Stimulated activated effector memory CD8-positive, alpha-beta T cell treated with anti-CD3 and anti-CD28 coated beads, Interleukin-12 subunit alpha, Interleukin-12 subunit beta, amount 100 ng/mL, for 72 hours (primary cell): Measurements from ENCODE around the gene PLA2G4A.

Experiments
- ATAC-seq: fragments of 150-1000 bp; cut with Tn5 transposase; 2 replicates; pipeline ENCODE4 v1.10.0; 2021
- DNase-seq, 2 donors: peaks; one replicate each; pipeline ENCODE4 v3.0.0; 2021 to 2022; ENCODE audit warnings: low spot score in 2 of 2
- H3K27ac Mint-ChIP-seq: one replicate; pipeline ENCODE4 v1.8.0; 2022; ENCODE audit warnings: mild to moderate bottlenecking, mixed read lengths
- H3K36me3 Mint-ChIP-seq: one replicate; pipeline ENCODE4 v1.8.0; 2022; ENCODE audit warnings: mild to moderate bottlenecking, mixed read lengths
- H3K4me1 Mint-ChIP-seq: one replicate; pipeline ENCODE4 v1.8.0; 2022; ENCODE audit warnings: mixed read lengths
- H3K4me3 Mint-ChIP-seq: one replicate; pipeline ENCODE4 v1.8.0; 2022; ENCODE audit warnings: mild to moderate bottlenecking, mixed read lengths
- H3K9me3 Mint-ChIP-seq: one replicate; pipeline ENCODE4 v1.8.0; 2022; ENCODE audit warnings: mixed read lengths

Gene PLA2G4A

GRCh38 chr1:186811892-186812291 lies 16.9 kb upstream of the PLA2G4A start:
- no peak overlapping the region for H3K4me3 Mint-ChIP-seq
- no peaks in the 10 kb centered on the region for H3K4me1 Mint-ChIP-seq
- ATAC-seq (no peak), DNase-seq (no peak)
- H3K9me3 Mint-ChIP-seq: peaks cover 9% of the 10 kb centered on the region
- no peaks in the 10 kb centered on the region for H3K36me3 Mint-ChIP-seq
- H3K27ac Mint-ChIP-seq: no peak overlapping the region

GRCh38 chr1:186812570-186812969 lies 16.2 kb upstream of the PLA2G4A start:
- DNase-seq (no peak), ATAC-seq (no peak)
- H3K36me3 Mint-ChIP-seq: no peaks in the 10 kb centered on the region
- no peak overlapping the region for H3K4me3 Mint-ChIP-seq
- no peak overlapping the region for H3K27ac Mint-ChIP-seq
- H3K4me1 Mint-ChIP-seq: no peaks in the 10 kb centered on the region
- peaks cover 9% of the 10 kb centered on the region for H3K9me3 Mint-ChIP-seq

GRCh38 chr1:186813420-186813819 lies 15.3 kb upstream of the PLA2G4A start:
- no peak overlapping the region for H3K4me3 Mint-ChIP-seq
- H3K9me3 Mint-ChIP-seq: peaks cover 9% of the 10 kb centered on the region
- no peak overlapping the region for H3K27ac Mint-ChIP-seq
- no peak for DNase-seq
- no peaks in the 10 kb centered on the region for H3K36me3 Mint-ChIP-seq
- no peak for ATAC-seq
- no peaks in the 10 kb centered on the region for H3K4me1 Mint-ChIP-seq

GRCh38 chr1:186819126-186819525 lies 9.6 kb upstream of the PLA2G4A start:
- ATAC-seq: no peak
- H3K27ac Mint-ChIP-seq: no peak overlapping the region
- no peak overlapping the region for H3K4me3 Mint-ChIP-seq
- no peaks in the 10 kb centered on the region for H3K4me1 Mint-ChIP-seq
- H3K36me3 Mint-ChIP-seq: no peaks in the 10 kb centered on the region
- no peak for DNase-seq
- H3K9me3 Mint-ChIP-seq: peaks cover 9% of the 10 kb centered on the region

- ATAC-seq: no peak
- H3K36me3 Mint-ChIP-seq: no peaks in the 10 kb centered on the region
- no peak overlapping the region for H3K27ac Mint-ChIP-seq
- peaks cover 9% of the 10 kb centered on the region for H3K9me3 Mint-ChIP-seq
- H3K4me3 Mint-ChIP-seq: no peak overlapping the region
- DNase-seq: no peak
- H3K4me1 Mint-ChIP-seq: no peaks in the 10 kb centered on the region
These were observed 9.2 kb upstream of the PLA2G4A start for GRCh38 chr1:186819563-186819962.

GRCh38 chr1:186829686-186830587 lies 1.2 kb downstream of the PLA2G4A start:
- H3K9me3 Mint-ChIP-seq: no peaks in the 10 kb centered on the region
- H3K27ac Mint-ChIP-seq: no peak overlapping the region
- H3K4me1 Mint-ChIP-seq: no peaks in the 10 kb centered on the region
- DNase-seq (no peak), ATAC-seq (no peak)
- no peak overlapping the region for H3K4me3 Mint-ChIP-seq
- H3K36me3 Mint-ChIP-seq: no peaks in the 10 kb centered on the region

GRCh38 chr1:186831168-186831567 lies 2.4 kb downstream of the PLA2G4A start:
- Mint-ChIP-seq H3K27ac (no peak overlapping the region), H3K9me3 (no peaks in the 10 kb centered on the region), H3K4me3 (no peak overlapping the region), H3K4me1 (no peaks in the 10 kb centered on the region), H3K36me3 (no peaks in the 10 kb centered on the region)
- no peak for DNase-seq
- ATAC-seq: no peak

GRCh38 chr1:186834399-186834958 lies 5.7 kb downstream of the PLA2G4A start:
- DNase-seq (no peak), ATAC-seq (no peak)
- Mint-ChIP-seq H3K4me3 (no peak overlapping the region), H3K36me3 (no peaks in the 10 kb centered on the region), H3K9me3 (peaks cover 5% of the 10 kb centered on the region), H3K4me1 (no peaks in the 10 kb centered on the region), H3K27ac (no peak overlapping the region)

- Mint-ChIP-seq H3K4me1 (no peaks in the 10 kb centered on the region), H3K27ac (no peak overlapping the region), H3K9me3 (peaks cover 5% of the 10 kb centered on the region), H3K4me3 (no peak overlapping the region), H3K36me3 (no peaks in the 10 kb centered on the region)
- DNase-seq: no peak
- no peak for ATAC-seq
These were observed 6.7 kb downstream of the PLA2G4A start for GRCh38 chr1:186835448-186835847.

- H3K36me3 Mint-ChIP-seq: no peaks in the 10 kb centered on the region
- no peak overlapping the region for H3K27ac Mint-ChIP-seq
- H3K4me1 Mint-ChIP-seq: no peaks in the 10 kb centered on the region
- no peak overlapping the region for H3K4me3 Mint-ChIP-seq
- ATAC-seq (no peak), DNase-seq (no peak)
- peaks cover 5% of the 10 kb centered on the region for H3K9me3 Mint-ChIP-seq
These were observed 9.1 kb downstream of the PLA2G4A start for GRCh38 chr1:186837806-186838205.

- Mint-ChIP-seq H3K4me3 (no peak overlapping the region), H3K4me1 (no peaks in the 10 kb centered on the region), H3K27ac (no peak overlapping the region), H3K36me3 (no peaks in the 10 kb centered on the region), H3K9me3 (peaks cover 5% of the 10 kb centered on the region)
- DNase-seq (no peak), ATAC-seq (no peak)
These were observed 9.8 kb downstream of the PLA2G4A start for GRCh38 chr1:186838380-186839040.

- Mint-ChIP-seq H3K36me3 (no peaks in the 10 kb centered on the region), H3K27ac (no peak overlapping the region), H3K4me1 (no peaks in the 10 kb centered on the region), H3K9me3 (peaks cover 5% of the 10 kb centered on the region), H3K4me3 (no peak overlapping the region)
- no peak for DNase-seq
- ATAC-seq: no peak
These were observed 10.3 kb downstream of the PLA2G4A start for GRCh38 chr1:186839041-186839400.

- no peak for DNase-seq
- Mint-ChIP-seq H3K4me3 (no peak overlapping the region), H3K4me1 (no peaks in the 10 kb centered on the region), H3K27ac (no peak overlapping the region), H3K36me3 (no peaks in the 10 kb centered on the region), H3K9me3 (peaks cover 5% of the 10 kb centered on the region)
- ATAC-seq: no peak
These were observed 12.8 kb downstream of the PLA2G4A start for GRCh38 chr1:186841599-186841998.

GRCh38 chr1:186842547-186842946 lies 13.8 kb downstream of the PLA2G4A start:
- no peaks in the 10 kb centered on the region for H3K9me3 Mint-ChIP-seq
- no peaks in the 10 kb centered on the region for H3K4me1 Mint-ChIP-seq
- H3K4me3 Mint-ChIP-seq: no peak overlapping the region
- no peak for DNase-seq
- no peak overlapping the region for H3K27ac Mint-ChIP-seq
- ATAC-seq: no peak
- H3K36me3 Mint-ChIP-seq: no peaks in the 10 kb centered on the region

- no peaks in the 10 kb centered on the region for H3K4me1 Mint-ChIP-seq
- no peaks in the 10 kb centered on the region for H3K36me3 Mint-ChIP-seq
- H3K9me3 Mint-ChIP-seq: no peaks in the 10 kb centered on the region
- ATAC-seq: no peak
- DNase-seq: no peak
- no peak overlapping the region for H3K27ac Mint-ChIP-seq
- no peak overlapping the region for H3K4me3 Mint-ChIP-seq
These were observed 14.5 kb downstream of the PLA2G4A start for GRCh38 chr1:186843226-186843625.

GRCh38 chr1:186843931-186844330 lies 15.2 kb downstream of the PLA2G4A start:
- ATAC-seq (no peak), DNase-seq (no peak)
- H3K9me3 Mint-ChIP-seq: no peaks in the 10 kb centered on the region
- no peak overlapping the region for H3K27ac Mint-ChIP-seq
- no peaks in the 10 kb centered on the region for H3K36me3 Mint-ChIP-seq
- H3K4me1 Mint-ChIP-seq: no peaks in the 10 kb centered on the region
- no peak overlapping the region for H3K4me3 Mint-ChIP-seq
